ENCODE measurements around the gene NCOA5.

GRCh38 chr20:46062621-46063020 is 27.1 kb downstream of the NCOA5 start:
- no peak for TF ChIP-seq RAD21 (IDR thresholded peaks at IDR 0.05)
- TF ChIP-seq CTCF (IDR thresholded peaks at IDR 0.05; ENCODE audit: low read depth, low read length, missing input control), result no peak
- TF ChIP-seq GABPA (IDR thresholded peaks at IDR 0.05 in 1 of 2, conservative IDR thresholded peaks at IDR 0.05 in 1 of 2), result no peak
- TF ChIP-seq MAX (IDR thresholded peaks at IDR 0.05), result no peak
- TF ChIP-seq ATF3 (IDR thresholded peaks at IDR 0.05), result no peak
- no peak for TF ChIP-seq YY1 (IDR thresholded peaks at IDR 0.05)
- TF ChIP-seq, protein P1, sequence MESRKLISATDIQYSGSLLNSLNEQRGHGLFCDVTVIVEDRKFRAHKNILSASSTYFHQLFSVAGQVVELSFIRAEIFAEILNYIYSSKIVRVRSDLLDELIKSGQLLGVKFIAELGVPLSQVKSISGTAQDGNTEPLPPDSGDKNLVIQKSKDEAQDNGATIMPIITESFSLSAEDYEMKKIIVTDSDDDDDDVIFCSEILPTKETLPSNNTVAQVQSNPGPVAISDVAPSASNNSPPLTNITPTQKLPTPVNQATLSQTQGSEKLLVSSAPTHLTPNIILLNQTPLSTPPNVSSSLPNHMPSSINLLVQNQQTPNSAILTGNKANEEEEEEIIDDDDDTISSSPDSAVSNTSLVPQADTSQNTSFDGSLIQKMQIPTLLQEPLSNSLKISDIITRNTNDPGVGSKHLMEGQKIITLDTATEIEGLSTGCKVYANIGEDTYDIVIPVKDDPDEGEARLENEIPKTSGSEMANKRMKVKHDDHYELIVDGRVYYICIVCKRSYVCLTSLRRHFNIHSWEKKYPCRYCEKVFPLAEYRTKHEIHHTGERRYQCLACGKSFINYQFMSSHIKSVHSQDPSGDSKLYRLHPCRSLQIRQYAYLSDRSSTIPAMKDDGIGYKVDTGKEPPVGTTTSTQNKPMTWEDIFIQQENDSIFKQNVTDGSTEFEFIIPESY (IDR thresholded peaks at IDR 0.05), result no peak
- no peak for TF ChIP-seq EGR1 (IDR thresholded peaks at IDR 0.05; ENCODE audit: low read depth in 2 of 2)
- TF ChIP-seq HNF4A (conservative IDR thresholded peaks at IDR 0.05), result no peak
- TF ChIP-seq TAF1 (conservative IDR thresholded peaks at IDR 0.05), result no peak
- no peak for TF ChIP-seq REST (IDR thresholded peaks at IDR 0.05)
